ENCODE measurements around the gene LDLRAD3. TPM values are rescaled to one million over a fixed set of nuclear protein-coding genes. Genes with fewer than 3 reads are reported as not detected.

Gene LDLRAD3
- polyA plus RNA-seq, 1 donor (not counting 4 experiments of a cell fraction or from before 2014, with no cell fraction given), result 13.1 TPM

GRCh38 chr11:36211761-36212430, 268.0 kb downstream of the LDLRAD3 start:
- dilution Hi-C loops (cut with MboI; ENCODE audit: extremely low pct_ligation_motif_present, low sequenced_read_pairs), result no loop called here
- Histone ChIP-seq H3K4me2 (ENCODE audit: control insufficient read depth, extremely low read depth, insufficient read depth, low read depth, low read length) (no peak overlapping the region), H3K4me3 (ENCODE audit: control insufficient read depth in 2 of 3, extremely low read depth in 1 of 3, insufficient read depth in 2 of 3, low read depth in 1 of 3, low read length in 3 of 3) (no peak overlapping the region), H4K20me1 (ENCODE audit: control insufficient read depth, extremely low read depth, insufficient read depth, low read length) (no peaks in the 10 kb centered on the region), H3K27me3 (ENCODE audit: control insufficient read depth, extremely low read depth, insufficient read depth, low read length) (no peaks in the 10 kb centered on the region), H3K9me3 (ENCODE audit: control insufficient read depth, low read depth, low read length) (no peaks in the 10 kb centered on the region), H3K4me1 (ENCODE audit: control insufficient read depth, extremely low read depth, insufficient read depth, low read length) (peaks cover 33% of the 10 kb centered on the region), H3K9ac (ENCODE audit: control insufficient read depth, extremely low read depth, insufficient read depth, low read length) (no peak overlapping the region), H3K9me1 (ENCODE audit: control insufficient read depth, extremely low read depth, insufficient read depth, low read length) (no peaks in the 10 kb centered on the region), H3K79me2 (ENCODE audit: control insufficient read depth, insufficient read depth, low read length) (no peaks in the 10 kb centered on the region), H2AFZ (ENCODE audit: control insufficient read depth, low read length) (no peak overlapping the region), H3K27ac (ENCODE audit: control insufficient read depth, insufficient read depth, low read length) (no peak overlapping the region), H3K36me3 (ENCODE audit: control insufficient read depth in 2 of 2, extremely low read depth in 1 of 2, insufficient read depth in 2 of 2, low read length in 2 of 2) (no peaks in the 10 kb centered on the region)
- no peak for TF ChIP-seq EZH2 (IDR thresholded peaks at IDR 0.05; ENCODE audit: low read length)
- no peak for TF ChIP-seq CTCF (optimal IDR thresholded peaks at IDR 0.05 in 1 of 3, IDR thresholded peaks at IDR 0.05 in 1 of 3, conservative IDR thresholded peaks at IDR 0.05 in 1 of 3; ENCODE audit: extremely low read depth in 1 of 3, insufficient read depth in 2 of 3, low read length in 3 of 3)
- no peak for FAIRE-seq
- DNase-seq (ENCODE audit: low read depth, low spot score), result no peak

GRCh38 chr11:36212564-36213392, 268.9 kb downstream of the LDLRAD3 start:
- H4K20me1 ChIP-seq (ENCODE audit: control insufficient read depth, extremely low read depth, insufficient read depth, low read length), result no peaks in the 10 kb centered on the region
- no peaks in the 10 kb centered on the region for H3K9me3 ChIP-seq (ENCODE audit: control insufficient read depth, low read depth, low read length)
- no peak overlapping the region for H2AFZ ChIP-seq (ENCODE audit: control insufficient read depth, low read length)
- H3K9ac ChIP-seq (ENCODE audit: control insufficient read depth, extremely low read depth, insufficient read depth, low read length), result no peak overlapping the region
- no peaks in the 10 kb centered on the region for H3K79me2 ChIP-seq (ENCODE audit: control insufficient read depth, insufficient read depth, low read length)
- no peak for FAIRE-seq
- H3K4me1 ChIP-seq (ENCODE audit: control insufficient read depth, extremely low read depth, insufficient read depth, low read length), result peaks cover 33% of the 10 kb centered on the region
- no peak overlapping the region for H3K4me2 ChIP-seq (ENCODE audit: control insufficient read depth, extremely low read depth, insufficient read depth, low read depth, low read length)
- no peak for TF ChIP-seq EZH2 (IDR thresholded peaks at IDR 0.05; ENCODE audit: low read length)
- no peaks in the 10 kb centered on the region for H3K36me3 ChIP-seq (ENCODE audit: control insufficient read depth in 2 of 2, extremely low read depth in 1 of 2, insufficient read depth in 2 of 2, low read length in 2 of 2)
- no peaks in the 10 kb centered on the region for H3K9me1 ChIP-seq (ENCODE audit: control insufficient read depth, extremely low read depth, insufficient read depth, low read length)
- H3K4me3 ChIP-seq (ENCODE audit: control insufficient read depth in 2 of 3, extremely low read depth in 1 of 3, insufficient read depth in 2 of 3, low read depth in 1 of 3, low read length in 3 of 3), result no peak overlapping the region
- H3K27ac ChIP-seq (ENCODE audit: control insufficient read depth, insufficient read depth, low read length), result no peak overlapping the region
- DNase-seq (ENCODE audit: low read depth, low spot score), result no peak
- no peaks in the 10 kb centered on the region for H3K27me3 ChIP-seq (ENCODE audit: control insufficient read depth, extremely low read depth, insufficient read depth, low read length)
- dilution Hi-C loops (cut with MboI; ENCODE audit: extremely low pct_ligation_motif_present, low sequenced_read_pairs), result no loop called here

All from keratinocyte (primary cell).